ENCODE measurements around the gene RETREG3. TPM values are rescaled to one million over a fixed set of nuclear protein-coding genes. Genes with fewer than 3 reads are reported as not detected.

RETREG3 gene
- total and polyA plus RNA-seq, 9 of the 15 experiments (the other 6 are each of a cell fraction or from before 2014, with no cell fraction given), result 4.1 to 39.0 (median 16.9) TPM

GRCh38 chr17:42609182-42609813 is at the start of gene RETREG3, which contains the start of gene TUBG1 (continued):
- TF ChIP-seq MEF2A (IDR thresholded peaks at IDR 0.05; ENCODE audit: control insufficient read depth, low read depth, low read length), result no peak
- TF ChIP-seq CHAMP1 (IDR thresholded peaks at IDR 0.05), result no peak
- TF ChIP-seq MBD1 (CRISPR knock-in tag; IDR thresholded peaks at IDR 0.05), result no peak
- no peak for TF ChIP-seq KDM4B (IDR thresholded peaks at IDR 0.05; ENCODE audit: borderline replicate concordance in 2 of 2, low read depth in 1 of 2)
- TF ChIP-seq JUN (IDR thresholded peaks at IDR 0.05; ENCODE audit: borderline replicate concordance, low read depth, low read length), result no peak
- TF ChIP-seq JUN (CRISPR knock-in tag; IDR thresholded peaks at IDR 0.05; ENCODE audit: borderline replicate concordance), result no peak
- 0 out of 2 replicates have a peak, but pooled peaks have one; percentile 9 for TF ChIP-seq ZNF384 (IDR thresholded peaks at IDR 0.05; ENCODE audit: low read depth, low read length)
- peak; percentile 55 for TF ChIP-seq POLR2H (tag; IDR thresholded peaks at IDR 0.05; ENCODE audit: low read depth)
- no peak for TF ChIP-seq CHD4 (IDR thresholded peaks at IDR 0.05; ENCODE audit: insufficient read depth, insufficient replicate concordance, low read depth, low read length, poor library complexity, severe bottlenecking)
- no peak for TF ChIP-seq ZNF121 (CRISPR knock-in tag; conservative IDR thresholded peaks at IDR 0.05)
- TF ChIP-seq GATA2 (CRISPR knock-in tag; IDR thresholded peaks at IDR 0.05), result no peak
- peak; percentile 55 for TF ChIP-seq TAF9B (IDR thresholded peaks at IDR 0.05; ENCODE audit: partially characterized antibody)
- no peak for TF ChIP-seq RERE (CRISPR knock-in tag; IDR thresholded peaks at IDR 0.05; ENCODE audit: borderline replicate concordance)
- no peak for TF ChIP-seq SMAD1 (IDR thresholded peaks at IDR 0.05; ENCODE audit: low read depth, low read length, partially characterized antibody)
